Amniotic epithelial cell (primary cell): Measurements from ENCODE around the gene FBH1.
"Not testable (repeated sequence)": the region's sequence is repeated elsewhere in the genome, so short reads cannot be mapped to it uniquely, and the experiment has no call there.

ENCODE experiments used
- DNase-seq: peaks from one replicate; pipeline ENCODE4 v3.0.0-alpha.2; 2010; ENCODE audit warnings: low read depth

The FBH1 gene

GRCh38 chr10:5889624-5890451 lies at the start of gene FBH1, which contains the start of gene ANKRD16:
FBH1 (plus strand) TSS chr10:5890243; CDS start chr10:5890346, 103 bp downstream.
ANKRD16 (minus strand) TSS chr10:5889893; CDS start chr10:5889354, 539 bp downstream.
- peak; percentile 98 for DNase-seq

- DNase-seq = no peak
These were observed 49.4 kb upstream of the FBH1 start for GRCh38 chr10:5840314-5841307.

GRCh38 chr10:5841965-5842364 lies 48.1 kb upstream of the FBH1 start:
- DNase-seq = no peak

- DNase-seq = no peak
These were observed 46.2 kb upstream of the FBH1 start for GRCh38 chr10:5843686-5844344.

- DNase-seq = no peak
These were observed 45.5 kb upstream of the FBH1 start for GRCh38 chr10:5844345-5845055.

- not testable (repeated sequence) for DNase-seq
These were observed 43.4 kb upstream of the FBH1 start for GRCh38 chr10:5846667-5847066.

GRCh38 chr10:5854131-5854475 lies 35.9 kb upstream of the FBH1 start:
- no peak for DNase-seq

- no peak for DNase-seq
These were observed 33.9 kb upstream of the FBH1 start for GRCh38 chr10:5855979-5856700.

- DNase-seq = no peak
These were observed 33.4 kb upstream of the FBH1 start for GRCh38 chr10:5856701-5857004.

- no peak for DNase-seq
These were observed 31.2 kb upstream of the FBH1 start for GRCh38 chr10:5858811-5859210.

- DNase-seq = no peak
These were observed 30.0 kb upstream of the FBH1 start for GRCh38 chr10:5860066-5860465.

GRCh38 chr10:5862360-5862961 lies 27.6 kb upstream of the FBH1 start:
- DNase-seq = no peak

- DNase-seq = not testable (repeated sequence)
These were observed 26.9 kb upstream of the FBH1 start for GRCh38 chr10:5862981-5863685.

GRCh38 chr10:5866451-5867081 lies 23.5 kb upstream of the FBH1 start:
- not testable (repeated sequence) for DNase-seq

GRCh38 chr10:5867091-5867615 lies 22.9 kb upstream of the FBH1 start:
- not testable (repeated sequence) for DNase-seq

GRCh38 chr10:5868383-5868782 lies 21.7 kb upstream of the FBH1 start:
- not testable (repeated sequence) for DNase-seq

GRCh38 chr10:5869156-5869555 lies 20.9 kb upstream of the FBH1 start:
- DNase-seq = no peak

- no peak for DNase-seq
These were observed 18.4 kb upstream of the FBH1 start for GRCh38 chr10:5871596-5871995.

- DNase-seq = peak; percentile 64
These were observed 16.5 kb upstream of the FBH1 start for GRCh38 chr10:5873515-5873995.
